H9 (cell line): ENCODE data around the gene CACNB2. TPM values are rescaled to one million over a fixed set of nuclear protein-coding genes. Genes with fewer than 3 reads are reported as not detected.

Experiments
- DNase-seq: peaks from one replicate; pipeline ENCODE4 v3.0.0-alpha.2; 2017
- H2AFZ ChIP-seq: one replicate; pipeline ENCODE4 v1.6.1; 2013; ENCODE audit warnings: mild to moderate bottlenecking, low read length, control low read depth, moderate library complexity
- H2AK5ac ChIP-seq: 2 replicates; pipeline ENCODE4 v1.6.1; 2013; ENCODE audit warnings: low read length, control low read depth, mixed read lengths; ENCODE audit not compliant: insufficient read length
- H2BK120ac ChIP-seq: one replicate; pipeline ENCODE4 v1.6.1; 2013; ENCODE audit warnings: low read depth, mild to moderate bottlenecking, low read length, control low read depth, inconsistent platforms; ENCODE audit not compliant: poor library complexity, severe bottlenecking
- H2BK12ac ChIP-seq: 2 replicates; pipeline ENCODE4 v1.6.1; 2013; ENCODE audit warnings: low read length, control low read depth, mixed read lengths, low read depth; ENCODE audit not compliant: insufficient read length
- H2BK15ac ChIP-seq: 2 replicates; pipeline ENCODE4 v1.6.1; 2013; ENCODE audit warnings: low read depth, low read length, control low read depth
- H2BK20ac ChIP-seq: one replicate; pipeline ENCODE4 v1.6.1; 2013; ENCODE audit warnings: low read depth, mild to moderate bottlenecking, low read length, control low read depth, inconsistent platforms; ENCODE audit not compliant: poor library complexity, severe bottlenecking
- H2BK5ac ChIP-seq: 2 replicates; pipeline ENCODE4 v1.6.1; 2013; ENCODE audit warnings: low read length, control low read depth, mixed read lengths; ENCODE audit not compliant: insufficient read length
- H3K14ac ChIP-seq: 2 replicates; pipeline ENCODE4 v1.6.1; 2013; ENCODE audit warnings: low read length, control low read depth; ENCODE audit not compliant: insufficient read depth
- H3K18ac ChIP-seq: 2 replicates; pipeline ENCODE4 v1.6.1; 2013; ENCODE audit warnings: low read depth, mild to moderate bottlenecking, mixed read lengths, low read length, control low read depth; ENCODE audit not compliant: insufficient read length
- H3K23ac ChIP-seq: 2 replicates; pipeline ENCODE4 v1.6.1; 2013; ENCODE audit warnings: low read length, control low read depth, mixed read lengths, low read depth; ENCODE audit not compliant: insufficient read length
- H3K23me2 ChIP-seq: 2 replicates; pipeline ENCODE4 v1.6.1; 2013; ENCODE audit warnings: low read depth, mild to moderate bottlenecking, mixed read lengths, low read length, control low read depth; ENCODE audit not compliant: insufficient read length, poor library complexity, severe bottlenecking
- H3K27ac ChIP-seq: 2 replicates; pipeline ENCODE4 v1.5.1; 2013; ENCODE audit warnings: low read length, control low read depth, mixed read lengths, low read depth; ENCODE audit not compliant: insufficient read length
- H3K27me3 ChIP-seq: 2 replicates; pipeline ENCODE4 v1.6.1; 2013; ENCODE audit warnings: low read length, control low read depth, inconsistent platforms; ENCODE audit not compliant: insufficient read depth
- H3K4ac ChIP-seq: 2 replicates; pipeline ENCODE4 v1.6.1; 2013; ENCODE audit warnings: low read depth, mild to moderate bottlenecking, control low read depth, inconsistent platforms, low read length, moderate library complexity
- H3K4me1 ChIP-seq: 2 replicates; pipeline ENCODE4 v1.6.1; 2013; ENCODE audit warnings: low read length, control low read depth, inconsistent platforms; ENCODE audit not compliant: insufficient read depth
- H3K4me2 ChIP-seq: 2 replicates; pipeline ENCODE4 v1.6.1; 2013; ENCODE audit warnings: low read length, control low read depth, mixed read lengths; ENCODE audit not compliant: insufficient read length, insufficient read depth
- H3K56ac ChIP-seq: 2 replicates; pipeline ENCODE4 v1.6.1; 2013; ENCODE audit warnings: low read depth, mild to moderate bottlenecking, mixed read lengths, low read length, control low read depth; ENCODE audit not compliant: insufficient read length
- H3K79me1 ChIP-seq: 2 replicates; pipeline ENCODE4 v1.6.1; 2013; ENCODE audit warnings: low read depth, mild to moderate bottlenecking, moderate library complexity, low read length, control low read depth, inconsistent platforms; ENCODE audit not compliant: insufficient read depth, poor library complexity, severe bottlenecking
- H3K79me2 ChIP-seq: 2 replicates; pipeline ENCODE4 v1.6.1; 2013; ENCODE audit warnings: low read length, control low read depth, inconsistent platforms; ENCODE audit not compliant: insufficient read depth
- H3K9ac ChIP-seq: 2 replicates; pipeline ENCODE4 v1.6.1; 2013; ENCODE audit warnings: low read length, control low read depth, mixed read lengths; ENCODE audit not compliant: insufficient read length; ENCODE audit errors: extremely low read depth
- H3K9me3 ChIP-seq: one replicate; pipeline ENCODE4 v1.6.1; 2013; ENCODE audit warnings: low read depth, low read length, inconsistent platforms; ENCODE audit not compliant: control insufficient read depth
- H3T11ph ChIP-seq: one replicate; pipeline ENCODE4 v1.6.1; 2013; ENCODE audit warnings: mild to moderate bottlenecking, low read length, control low read depth, inconsistent platforms
- H4K20me1 ChIP-seq: one replicate; pipeline ENCODE4 v1.6.1; 2013; ENCODE audit not compliant: control insufficient read depth, insufficient read length, insufficient read depth
- H4K5ac ChIP-seq: 2 replicates; pipeline ENCODE4 v1.6.1; 2013; ENCODE audit warnings: low read depth, mild to moderate bottlenecking, mixed read lengths, low read length, control low read depth; ENCODE audit not compliant: insufficient read length
- H4K8ac ChIP-seq: replicated peaks from 2 replicates; pipeline ENCODE4 v1.6.1; 2013; ENCODE audit warnings: low read length, control low read depth, mixed read lengths, low read depth; ENCODE audit not compliant: insufficient read length
- H4K91ac ChIP-seq: 2 replicates; pipeline ENCODE4 v1.6.1; 2013; ENCODE audit warnings: low read depth, mild to moderate bottlenecking, moderate library complexity, mixed read lengths, low read length, control low read depth; ENCODE audit not compliant: insufficient read length
- H3K27ac Mint-ChIP-seq, 3 experiments: 2 replicates in 2 of 3; 3 replicates in 1 of 3; pipeline ENCODE4 v1.8.0; 2020 to 2021; ENCODE audit warnings: mixed read lengths in 3 of 3, mild to moderate bottlenecking in 1 of 3, moderate library complexity in 1 of 3
- H3K27me3 Mint-ChIP-seq: 2 replicates; pipeline ENCODE4 v1.8.0; 2021; ENCODE audit warnings: low read depth, mild to moderate bottlenecking, moderate library complexity, mixed read lengths
- H3K36me3 Mint-ChIP-seq, 3 experiments: 2 replicates in 2 of 3; 3 replicates in 1 of 3; pipeline ENCODE4 v1.8.0; 2020 to 2021; ENCODE audit warnings: low read depth in 3 of 3, mixed read lengths in 3 of 3; ENCODE audit not compliant: insufficient read depth in 1 of 3
- H3K4me1 Mint-ChIP-seq, 2 experiments: 2 replicates each; pipeline ENCODE4 v1.8.0; 2020; ENCODE audit warnings: mixed read lengths in 2 of 2
- H3K4me3 Mint-ChIP-seq, 2 experiments: 2 replicates in 1 of 2; 3 replicates in 1 of 2; pipeline ENCODE4 v1.8.0; 2020 to 2021; ENCODE audit warnings: mild to moderate bottlenecking in 2 of 2, mixed read lengths in 2 of 2, moderate library complexity in 1 of 2
- H3K9me3 Mint-ChIP-seq, 2 experiments: 2 replicates in 1 of 2; 3 replicates in 1 of 2; pipeline ENCODE4 v1.8.0; 2020; ENCODE audit warnings: mild to moderate bottlenecking in 2 of 2, mixed read lengths in 2 of 2, moderate library complexity in 1 of 2
- WGBS: extraction: QIAGEN DNeasy Blood & Tissue Kit; methylation state at CpG from one replicate; pipeline ENCODE4 v1.1.7; 2013; ENCODE audit warnings: missing lambda C conversion rate, low lambda C conversion rate, mixed read lengths; ENCODE audit not compliant: insufficient read length; ENCODE audit errors: extremely low coverage; 5-methylcytosine and 5-hydroxymethylcytosine counted together
- total RNA-seq: library from RNA; stranded (reverse); gene quantifications from 2 replicates; pipeline ENCODE4 v1.2.1, GENCODE V29; 2021
- TF ChIP-seq, protein P1 (sequence below): fragments of 200-600 bp; sonication (generic); conservative IDR thresholded peaks from 3 replicates; pipeline ENCODE4 v1.8.0; 2021; ENCODE audit warnings: antibody characterized with exemption, mild to moderate bottlenecking

CACNB2 gene
- total RNA-seq, 1 experiment from 2014 or later: 2.6 TPM

DNA sequence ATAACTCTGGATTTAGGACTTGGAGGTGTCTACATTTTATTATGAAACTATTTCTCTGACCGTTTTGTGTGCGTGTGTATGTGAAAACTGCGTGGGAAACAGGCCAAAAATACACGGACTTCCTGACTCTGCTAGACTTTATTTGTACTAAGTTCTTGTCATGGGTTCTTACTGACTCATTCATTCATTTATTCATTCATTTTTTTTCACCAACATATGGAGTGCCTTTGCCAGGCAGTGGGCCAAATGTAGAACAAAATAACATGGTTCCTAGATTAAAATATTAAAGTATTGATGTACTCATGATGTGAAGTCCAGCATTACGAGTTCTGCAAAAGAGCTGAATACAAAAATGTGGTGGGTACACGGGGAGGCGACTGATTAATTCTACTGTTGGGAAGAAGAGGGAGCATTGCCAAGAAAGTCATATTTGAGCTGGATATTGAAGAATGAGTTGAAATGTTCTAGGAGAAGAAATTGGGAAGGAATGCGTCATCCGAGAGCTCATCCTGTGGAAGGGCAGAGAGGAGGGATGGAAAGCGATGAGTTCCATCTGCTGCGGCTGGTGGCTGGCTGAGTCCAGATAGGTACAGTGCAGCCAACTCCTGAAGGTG is 24.6 kb downstream of the CACNB2 start:
- H3K18ac ChIP-seq: no peak overlapping the region
- H3K23me2 ChIP-seq: no peaks in the 10 kb centered on the region
- H3K27me3 ChIP-seq: no peaks in the 10 kb centered on the region
- no peak overlapping the region for H2BK5ac ChIP-seq
- Mint-ChIP-seq H3K36me3 (no peaks in the 10 kb centered on the region), H3K9me3 (no peaks in the 10 kb centered on the region), H3K27ac (no peak overlapping the region), H3K4me3 (no peak overlapping the region), H3K4me1 (no peaks in the 10 kb centered on the region), H3K27me3 (no peaks in the 10 kb centered on the region)
- no peak overlapping the region for H3T11ph ChIP-seq
- H2BK15ac ChIP-seq: no peak overlapping the region
- no CpG with 5 or more reads among the region's 11 CpGs for WGBS
- H3K14ac ChIP-seq: no peak overlapping the region
- H3K56ac ChIP-seq: no peak overlapping the region
- H4K5ac ChIP-seq: no peak overlapping the region
- no peak overlapping the region for H3K23ac ChIP-seq
- no peak overlapping the region for H3K4me2 ChIP-seq
- no peak overlapping the region for H3K9ac ChIP-seq
- DNase-seq: no peak
- no peaks in the 10 kb centered on the region for H3K4me1 ChIP-seq
- H2BK20ac ChIP-seq: no peak overlapping the region
- no peak overlapping the region for H2AFZ ChIP-seq
- no peaks in the 10 kb centered on the region for H4K20me1 ChIP-seq
- H3K9me3 ChIP-seq: no peaks in the 10 kb centered on the region
- H2BK12ac ChIP-seq: no peak overlapping the region
- H3K79me1 ChIP-seq: no peaks in the 10 kb centered on the region
- no peak overlapping the region for H3K4ac ChIP-seq
- H3K79me2 ChIP-seq: no peaks in the 10 kb centered on the region
- H2AK5ac ChIP-seq: no peak overlapping the region
- TF ChIP-seq, protein P1, sequence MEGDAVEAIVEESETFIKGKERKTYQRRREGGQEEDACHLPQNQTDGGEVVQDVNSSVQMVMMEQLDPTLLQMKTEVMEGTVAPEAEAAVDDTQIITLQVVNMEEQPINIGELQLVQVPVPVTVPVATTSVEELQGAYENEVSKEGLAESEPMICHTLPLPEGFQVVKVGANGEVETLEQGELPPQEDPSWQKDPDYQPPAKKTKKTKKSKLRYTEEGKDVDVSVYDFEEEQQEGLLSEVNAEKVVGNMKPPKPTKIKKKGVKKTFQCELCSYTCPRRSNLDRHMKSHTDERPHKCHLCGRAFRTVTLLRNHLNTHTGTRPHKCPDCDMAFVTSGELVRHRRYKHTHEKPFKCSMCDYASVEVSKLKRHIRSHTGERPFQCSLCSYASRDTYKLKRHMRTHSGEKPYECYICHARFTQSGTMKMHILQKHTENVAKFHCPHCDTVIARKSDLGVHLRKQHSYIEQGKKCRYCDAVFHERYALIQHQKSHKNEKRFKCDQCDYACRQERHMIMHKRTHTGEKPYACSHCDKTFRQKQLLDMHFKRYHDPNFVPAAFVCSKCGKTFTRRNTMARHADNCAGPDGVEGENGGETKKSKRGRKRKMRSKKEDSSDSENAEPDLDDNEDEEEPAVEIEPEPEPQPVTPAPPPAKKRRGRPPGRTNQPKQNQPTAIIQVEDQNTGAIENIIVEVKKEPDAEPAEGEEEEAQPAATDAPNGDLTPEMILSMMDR: no peak
- no peak overlapping the region for H4K8ac ChIP-seq
- no peak overlapping the region for H2BK120ac ChIP-seq
- H3K27ac ChIP-seq: no peak overlapping the region
- H4K91ac ChIP-seq: no peak overlapping the region
